A673 (cell line): ENCODE results near the gene RXFP4.

Source experiments
- EZH2 ChIP-seq: fragments of 200-600 bp; sonication (generic); IDR thresholded peaks from 2 replicates; pipeline ENCODE4 v1.6.1; 2017; ENCODE audit warnings: borderline replicate concordance, low read depth, mild to moderate bottlenecking, mixed read lengths, antibody characterized with exemption, low read length; ENCODE audit not compliant: poor library complexity, severe bottlenecking
- TF ChIP-seq, protein P1 (sequence below): fragments of 300-800, 200-600 bp; sonication (generic); conservative IDR thresholded peaks from 2 replicates; pipeline ENCODE4 v1.5.1; 2017; ENCODE audit warnings: low read depth, mild to moderate bottlenecking, antibody characterized with exemption, low read length, moderate library complexity, mixed read lengths

DNA sequence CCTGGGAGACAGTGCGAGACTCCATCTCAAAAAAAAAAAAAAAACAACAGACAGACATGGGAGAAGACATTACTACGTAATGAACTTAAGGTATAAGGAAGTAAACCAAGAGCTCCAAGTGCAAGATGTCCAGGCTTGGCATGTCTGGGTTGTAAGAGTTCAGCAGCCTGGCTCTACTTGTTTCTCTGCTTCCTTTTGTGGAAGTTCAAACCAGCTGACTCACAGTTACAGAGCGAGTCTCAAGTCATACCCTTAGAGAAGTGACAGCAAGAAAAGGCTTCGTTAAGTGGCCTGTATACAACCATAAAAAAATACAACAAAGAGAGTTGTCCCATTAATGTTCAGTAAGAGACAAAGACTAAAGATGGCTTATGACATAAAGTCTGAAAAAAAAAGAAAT lies 31.5 kb upstream of the RXFP4 start:
- TF ChIP-seq, protein P1, sequence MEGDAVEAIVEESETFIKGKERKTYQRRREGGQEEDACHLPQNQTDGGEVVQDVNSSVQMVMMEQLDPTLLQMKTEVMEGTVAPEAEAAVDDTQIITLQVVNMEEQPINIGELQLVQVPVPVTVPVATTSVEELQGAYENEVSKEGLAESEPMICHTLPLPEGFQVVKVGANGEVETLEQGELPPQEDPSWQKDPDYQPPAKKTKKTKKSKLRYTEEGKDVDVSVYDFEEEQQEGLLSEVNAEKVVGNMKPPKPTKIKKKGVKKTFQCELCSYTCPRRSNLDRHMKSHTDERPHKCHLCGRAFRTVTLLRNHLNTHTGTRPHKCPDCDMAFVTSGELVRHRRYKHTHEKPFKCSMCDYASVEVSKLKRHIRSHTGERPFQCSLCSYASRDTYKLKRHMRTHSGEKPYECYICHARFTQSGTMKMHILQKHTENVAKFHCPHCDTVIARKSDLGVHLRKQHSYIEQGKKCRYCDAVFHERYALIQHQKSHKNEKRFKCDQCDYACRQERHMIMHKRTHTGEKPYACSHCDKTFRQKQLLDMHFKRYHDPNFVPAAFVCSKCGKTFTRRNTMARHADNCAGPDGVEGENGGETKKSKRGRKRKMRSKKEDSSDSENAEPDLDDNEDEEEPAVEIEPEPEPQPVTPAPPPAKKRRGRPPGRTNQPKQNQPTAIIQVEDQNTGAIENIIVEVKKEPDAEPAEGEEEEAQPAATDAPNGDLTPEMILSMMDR, result no peak
- no peak for TF ChIP-seq EZH2
